HCEC 1CT (cell line): Measurements from ENCODE around the gene UPK1A.
"Not testable (repeated sequence)": the region's sequence is repeated elsewhere in the genome, so short reads cannot be mapped to it uniquely, and the experiment has no call there.

ENCODE experiments used
- DNase-seq: peaks from one replicate; pipeline ENCODE4 v3.0.0-alpha.2; 2017

Gene UPK1A

GRCh38 chr19:35644987-35645679 lies 21.2 kb upstream of the UPK1A start:
- peak; percentile 25 for DNase-seq

- no peak for DNase-seq
Measured at GRCh38 chr19:35645680-35646511, 20.4 kb upstream of the UPK1A start.

DNA sequence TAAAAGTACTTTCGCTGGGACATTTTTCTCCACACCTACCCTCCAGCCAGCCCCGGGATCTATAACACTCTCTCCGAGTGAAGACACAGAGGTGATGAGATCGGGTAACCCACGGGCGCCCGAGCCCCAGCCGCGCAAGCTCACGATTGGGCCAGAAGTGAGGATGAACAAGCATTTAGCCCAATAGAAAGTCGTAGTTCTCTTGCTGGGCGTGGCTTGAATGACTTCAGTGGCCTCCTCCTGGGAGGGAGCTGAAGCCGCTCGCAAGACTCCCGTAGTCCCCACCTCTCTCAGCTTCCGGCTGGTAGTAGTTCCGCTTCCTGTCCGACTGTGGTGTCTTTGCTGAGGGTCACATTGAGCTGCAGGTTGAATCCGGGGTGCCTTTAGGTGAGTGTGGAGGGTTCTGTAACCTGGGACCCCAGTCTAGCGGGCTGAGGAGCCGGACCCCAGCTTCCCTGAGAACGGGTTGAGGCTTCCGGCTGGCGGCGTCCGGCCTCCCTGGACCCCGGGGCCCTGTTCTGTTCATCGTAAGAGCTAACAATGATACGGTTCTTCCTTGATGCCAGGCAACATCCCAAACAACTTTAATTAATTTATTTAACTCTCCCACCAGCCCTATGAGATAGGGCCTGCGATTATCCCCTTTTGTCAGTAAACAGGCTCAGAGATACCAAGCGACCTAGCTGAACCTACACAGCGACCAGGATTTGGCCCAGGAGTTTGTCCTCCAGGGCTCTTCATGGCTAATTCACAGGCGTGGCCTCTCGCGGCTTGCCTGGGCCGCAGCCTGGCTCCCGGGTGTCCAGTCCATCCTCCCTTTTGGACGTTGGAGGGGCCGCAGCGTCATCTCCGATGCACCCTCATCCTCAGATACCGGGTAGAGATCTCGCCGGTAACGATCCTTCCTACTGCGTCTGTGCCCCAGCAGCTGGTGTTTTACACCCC lies 18.0 kb upstream of the UPK1A start, which contains the start of gene COX6B1:
COX6B1 (plus strand) TSS at position 307 of the 945 bp plus-strand sequence. CDS start 2,921 bp downstream, outside the sequence.
- DNase-seq, result peak; percentile 98

DNA sequence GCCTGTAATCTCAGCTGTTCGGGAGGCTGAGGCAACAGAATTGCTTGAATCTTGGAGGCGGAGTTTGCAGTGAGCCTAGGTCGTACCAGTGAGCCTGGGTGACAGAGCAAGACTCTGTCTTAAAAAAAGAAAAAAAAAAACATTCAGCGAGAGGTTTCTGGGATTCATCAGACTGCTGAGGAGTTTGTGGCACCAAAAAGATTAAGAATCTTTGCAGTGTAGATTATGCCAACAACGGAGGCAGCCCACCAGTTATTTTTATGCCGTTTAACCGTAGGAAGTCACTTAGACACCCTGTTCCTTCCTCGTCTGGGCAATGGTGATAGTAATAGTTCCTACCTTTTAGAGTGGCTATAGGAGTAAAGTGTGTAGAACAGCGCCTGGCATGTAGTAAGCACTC lies 15.7 kb upstream of the UPK1A start:
- DNase-seq, result no peak

GRCh38 chr19:35654828-35655227 lies 11.5 kb upstream of the UPK1A start:
- DNase-seq, result not testable (repeated sequence)

- DNase-seq, result no peak
Measured at GRCh38 chr19:35655600-35655999, 10.7 kb upstream of the UPK1A start.

DNA sequence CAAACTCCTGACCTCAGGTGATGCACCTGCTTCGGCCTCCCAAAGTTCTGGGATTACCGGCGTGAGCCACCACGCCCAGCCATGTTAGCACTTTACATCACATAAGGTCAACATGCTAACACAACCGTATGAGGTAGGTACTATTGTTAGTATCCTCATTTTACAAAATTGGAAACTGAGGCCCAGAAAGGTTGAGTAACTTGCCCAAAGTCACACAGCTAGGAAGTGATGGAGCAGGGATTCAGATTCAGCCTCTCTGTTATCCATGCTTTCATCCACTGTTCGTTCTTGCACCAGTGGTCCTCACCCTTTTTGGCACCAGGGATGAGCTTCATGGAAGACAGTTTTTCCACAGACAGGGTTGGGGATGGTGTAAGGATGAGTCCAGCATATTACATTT lies 9.6 kb upstream of the UPK1A start:
- no peak for DNase-seq

- DNase-seq, result peak; percentile 3
Measured at GRCh38 chr19:35657904-35658700, 8.2 kb upstream of the UPK1A start.

- DNase-seq, result no peak
Measured at GRCh38 chr19:35661995-35662340, 4.3 kb upstream of the UPK1A start.

DNA sequence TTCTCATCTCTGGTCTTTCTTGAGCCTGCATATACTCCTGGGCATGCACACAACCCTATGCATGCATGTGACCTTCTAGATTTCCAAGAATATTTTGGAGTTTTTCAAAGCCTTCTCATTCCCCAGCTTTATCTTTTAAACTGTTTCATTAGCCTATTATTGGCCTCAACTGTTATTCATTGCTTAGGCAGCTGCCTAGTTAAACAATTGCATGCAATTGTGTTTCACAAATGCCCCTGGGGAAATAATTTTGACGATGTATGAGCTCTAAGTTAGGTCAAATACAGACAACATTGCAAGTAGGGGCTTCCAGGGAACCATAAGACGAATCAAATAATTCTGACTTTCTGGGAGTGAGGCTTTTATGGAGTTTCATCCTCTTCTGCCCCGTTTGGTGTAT lies 2.3 kb upstream of the UPK1A start:
- DNase-seq, result no peak

- DNase-seq, result no peak
Measured at GRCh38 chr19:35665157-35665556, 1.2 kb upstream of the UPK1A start.

- no peak for DNase-seq
Measured at GRCh38 chr19:35665604-35666003, 713 bp upstream of the UPK1A start.

GRCh38 chr19:35669566-35669965 lies 3.2 kb downstream of the UPK1A start:
- DNase-seq, result no peak

GRCh38 chr19:35669974-35670373 lies 3.7 kb downstream of the UPK1A start:
- no peak for DNase-seq

DNA sequence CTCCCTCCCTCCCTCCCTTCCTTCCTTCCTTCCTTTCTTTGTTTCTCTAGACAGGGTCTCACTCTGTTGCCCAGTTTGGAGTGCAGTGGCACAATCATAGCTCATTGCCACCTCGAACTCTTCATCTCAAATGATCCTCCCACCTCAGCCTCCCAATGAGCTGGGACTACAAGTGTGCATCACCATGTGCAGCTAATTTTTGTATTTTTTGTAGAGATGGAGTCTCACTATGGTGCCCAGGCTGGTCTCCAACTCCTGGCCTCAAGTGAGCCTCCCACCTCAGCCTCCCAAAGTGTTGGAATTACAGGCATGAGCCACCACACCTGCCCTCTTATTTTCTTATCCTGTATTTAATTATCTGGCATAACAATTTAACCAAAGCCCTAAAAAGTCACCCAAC lies 4.4 kb downstream of the UPK1A start:
- DNase-seq, result no peak

GRCh38 chr19:35671818-35672217 lies 5.5 kb downstream of the UPK1A start:
- DNase-seq, result no peak

DNA sequence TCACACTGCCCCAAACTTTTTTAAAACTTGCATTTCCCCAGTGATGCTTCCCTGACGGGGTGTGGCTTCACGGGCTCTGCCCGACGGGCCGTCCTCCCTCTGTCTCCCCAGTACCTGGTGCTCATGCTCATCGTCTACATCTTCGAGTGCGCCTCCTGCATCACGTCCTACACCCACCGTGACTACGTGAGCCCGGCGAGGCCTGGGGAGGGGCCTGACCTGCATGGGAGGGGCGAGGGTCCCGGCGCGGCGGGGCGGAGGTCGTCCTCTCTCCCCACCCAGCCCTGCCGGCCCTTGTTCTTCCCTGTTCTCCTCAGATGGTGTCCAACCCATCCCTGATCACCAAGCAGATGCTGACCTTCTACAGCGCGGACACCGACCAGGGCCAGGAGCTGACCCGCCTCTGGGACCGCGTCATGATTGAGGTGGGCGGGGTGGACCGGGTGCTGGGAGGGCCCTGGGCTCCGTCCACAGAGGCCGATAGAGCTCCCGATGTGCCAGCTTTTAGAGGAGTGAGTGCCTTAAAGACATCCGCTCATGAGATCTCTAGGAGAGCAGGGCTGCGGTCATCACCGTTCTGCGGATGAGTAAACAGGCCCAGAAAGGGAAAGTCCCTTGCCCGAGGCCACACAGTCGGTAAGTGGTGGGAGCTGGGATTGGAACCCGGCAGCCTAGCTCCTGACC lies 6.9 kb downstream of the UPK1A start:
- DNase-seq, result peak; percentile 38

DNA sequence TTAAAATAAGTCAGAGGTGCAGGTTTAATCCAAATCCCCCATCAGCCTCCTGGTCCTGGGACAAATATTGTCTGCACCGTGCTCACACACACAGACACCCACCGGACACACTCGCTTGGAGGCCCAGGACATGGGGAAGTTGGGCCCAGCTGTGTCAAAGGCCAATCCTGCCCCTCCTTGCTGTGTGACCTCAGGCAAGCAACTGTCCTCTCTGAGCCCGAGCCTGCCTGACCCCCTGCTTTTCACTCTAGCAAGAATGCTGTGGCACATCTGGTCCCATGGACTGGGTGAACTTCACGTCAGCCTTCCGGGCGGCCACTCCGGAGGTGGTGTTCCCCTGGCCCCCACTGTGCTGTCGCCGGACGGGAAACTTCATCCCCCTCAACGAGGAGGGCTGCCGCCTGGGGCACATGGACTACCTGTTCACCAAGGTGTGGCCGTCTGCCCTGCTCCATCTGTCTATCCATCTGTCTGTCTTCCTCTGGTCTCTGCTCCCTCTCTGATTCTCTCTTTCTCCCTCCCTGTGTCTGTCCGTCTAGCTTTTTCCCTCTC lies 9.3 kb downstream of the UPK1A start:
- DNase-seq, result no peak

DNA sequence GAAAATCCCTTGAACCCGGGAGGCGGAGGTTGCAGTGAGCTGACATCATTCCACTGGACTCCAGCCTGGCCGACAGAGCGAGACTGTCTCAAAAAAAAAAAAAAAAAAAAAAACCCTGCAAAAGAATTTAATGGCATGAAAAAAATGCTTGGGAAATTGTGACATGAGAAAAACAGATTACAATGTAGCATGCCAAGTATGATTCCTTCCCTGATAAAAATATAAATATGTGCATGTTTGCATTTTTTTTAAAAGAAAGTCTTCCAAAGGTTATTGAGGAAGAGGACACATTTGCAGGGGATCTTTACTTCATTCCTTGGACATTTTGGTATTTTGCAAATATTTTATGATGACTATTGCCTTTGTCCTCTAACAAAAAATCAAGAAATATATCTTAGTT lies 23.5 kb downstream of the UPK1A start:
- no peak for DNase-seq

DNA sequence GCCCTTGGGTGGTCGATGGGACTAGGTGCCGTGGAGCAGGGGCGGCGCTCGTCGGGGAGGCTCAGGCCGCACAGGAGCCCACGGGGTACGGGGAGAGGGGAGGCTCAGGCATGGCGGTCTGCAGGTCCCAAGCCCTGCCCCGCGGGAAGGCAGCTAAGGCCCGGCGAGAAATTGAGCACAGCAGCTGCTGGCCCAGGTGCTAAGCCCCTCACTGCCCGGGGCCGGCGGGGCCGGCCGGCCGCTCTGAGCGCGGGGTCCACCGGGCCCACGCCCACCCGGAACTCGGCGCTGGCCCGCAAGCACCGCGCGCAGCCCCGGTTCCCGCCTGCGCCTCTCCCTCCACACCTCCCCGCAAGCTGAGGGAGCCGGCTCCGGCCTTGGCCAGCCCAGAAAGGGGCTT lies 24.8 kb downstream of the UPK1A start:
- not testable (repeated sequence) for DNase-seq

- no peak for DNase-seq
Measured at GRCh38 chr19:35692010-35692409, 25.7 kb downstream of the UPK1A start.
